DMS 273 (cell line): Measurements from ENCODE around the gene BTN3A1.
"Not testable (repeated sequence)": the region's sequence is repeated elsewhere in the genome, so short reads cannot be mapped to it uniquely, and the experiment has no call there.

Experiments used
- DNase-seq: peaks from one replicate; lab custom pipeline; 2025; ENCODE audit not compliant: unreplicated experiment; lab: John Stamatoyannopoulos, UW

The BTN3A1 gene

GRCh38 chr6:26412954-26413353, 10.9 kb downstream of the BTN3A1 start:
- no peak for DNase-seq

GRCh38 chr6:26414281-26414680, 12.2 kb downstream of the BTN3A1 start:
- no peak for DNase-seq

- DNase-seq: no peak
Measured at GRCh38 chr6:26415036-26415614, 13.1 kb downstream of the BTN3A1 start.

- DNase-seq: no peak
Measured at GRCh38 chr6:26415791-26416190, 13.7 kb downstream of the BTN3A1 start.

- DNase-seq: no peak
Measured at GRCh38 chr6:26416288-26416687, 14.2 kb downstream of the BTN3A1 start.

- not testable (repeated sequence) for DNase-seq
Measured at GRCh38 chr6:26418077-26418476, 16.0 kb downstream of the BTN3A1 start.

- DNase-seq: not testable (repeated sequence)
Measured at GRCh38 chr6:26418795-26419194, 16.7 kb downstream of the BTN3A1 start.

GRCh38 chr6:26420688-26421171, 18.7 kb downstream of the BTN3A1 start:
- peak; percentile 74 for DNase-seq

GRCh38 chr6:26421259-26422144, 19.4 kb downstream of the BTN3A1 start:
- DNase-seq: peak; percentile 95

GRCh38 chr6:26422329-26422728, 20.3 kb downstream of the BTN3A1 start:
- no peak for DNase-seq

GRCh38 chr6:26426691-26427450, 24.8 kb downstream of the BTN3A1 start:
- DNase-seq: no peak

GRCh38 chr6:26427451-26427809, 25.4 kb downstream of the BTN3A1 start:
- DNase-seq: no peak

GRCh38 chr6:26428206-26428605, 26.1 kb downstream of the BTN3A1 start:
- DNase-seq: no peak

- no peak for DNase-seq
Measured at GRCh38 chr6:26430787-26431186, 28.7 kb downstream of the BTN3A1 start.

GRCh38 chr6:26431258-26432172, 29.4 kb downstream of the BTN3A1 start:
- DNase-seq: peak; percentile 76

GRCh38 chr6:26432627-26433201, 30.6 kb downstream of the BTN3A1 start:
- DNase-seq: no peak

- DNase-seq: not testable (repeated sequence)
Measured at GRCh38 chr6:26433680-26434079, 31.6 kb downstream of the BTN3A1 start.

GRCh38 chr6:26436018-26436417, 33.9 kb downstream of the BTN3A1 start:
- DNase-seq: no peak

- no peak for DNase-seq
Measured at GRCh38 chr6:26437550-26437949, 35.5 kb downstream of the BTN3A1 start.

- DNase-seq: no peak
Measured at GRCh38 chr6:26438000-26438399, 35.9 kb downstream of the BTN3A1 start.
